ENCODE measurements around the gene ANKRD11.

DNA sequence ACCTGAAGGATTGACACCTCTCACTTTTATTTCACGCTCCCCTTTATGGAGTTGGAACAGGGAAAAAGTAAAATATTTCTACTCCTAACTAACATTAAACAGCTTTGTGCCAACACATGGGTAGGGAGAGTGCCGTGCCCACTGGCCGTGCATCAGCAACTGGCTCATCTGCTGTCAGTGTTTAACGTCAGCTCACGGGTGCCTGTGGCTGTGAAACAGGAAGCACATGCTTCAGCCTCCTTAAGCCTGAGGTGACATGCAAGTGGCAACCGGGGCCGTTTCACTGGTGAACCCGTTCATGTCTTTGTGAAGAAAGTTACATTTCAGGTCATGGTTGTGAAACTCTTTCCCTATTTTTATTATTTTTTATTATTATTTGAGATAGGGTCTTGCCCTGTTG, 21.0 kb upstream of the ANKRD11 start:
- TF ChIP-seq, protein P1, sequence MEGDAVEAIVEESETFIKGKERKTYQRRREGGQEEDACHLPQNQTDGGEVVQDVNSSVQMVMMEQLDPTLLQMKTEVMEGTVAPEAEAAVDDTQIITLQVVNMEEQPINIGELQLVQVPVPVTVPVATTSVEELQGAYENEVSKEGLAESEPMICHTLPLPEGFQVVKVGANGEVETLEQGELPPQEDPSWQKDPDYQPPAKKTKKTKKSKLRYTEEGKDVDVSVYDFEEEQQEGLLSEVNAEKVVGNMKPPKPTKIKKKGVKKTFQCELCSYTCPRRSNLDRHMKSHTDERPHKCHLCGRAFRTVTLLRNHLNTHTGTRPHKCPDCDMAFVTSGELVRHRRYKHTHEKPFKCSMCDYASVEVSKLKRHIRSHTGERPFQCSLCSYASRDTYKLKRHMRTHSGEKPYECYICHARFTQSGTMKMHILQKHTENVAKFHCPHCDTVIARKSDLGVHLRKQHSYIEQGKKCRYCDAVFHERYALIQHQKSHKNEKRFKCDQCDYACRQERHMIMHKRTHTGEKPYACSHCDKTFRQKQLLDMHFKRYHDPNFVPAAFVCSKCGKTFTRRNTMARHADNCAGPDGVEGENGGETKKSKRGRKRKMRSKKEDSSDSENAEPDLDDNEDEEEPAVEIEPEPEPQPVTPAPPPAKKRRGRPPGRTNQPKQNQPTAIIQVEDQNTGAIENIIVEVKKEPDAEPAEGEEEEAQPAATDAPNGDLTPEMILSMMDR (IDR thresholded peaks at IDR 0.05), result no peak
- no peak for TF ChIP-seq POLR2AphosphoS5 (IDR thresholded peaks at IDR 0.05)
